Stimulated activated CD8-positive, alpha-beta memory T cell treated with anti-CD3 and anti-CD28 coated beads, Interleukin-2, amount 100 ng/mL, for 48 hours (primary cell): ENCODE measurements around the gene ANKRD13D.
A peak's percentile ranks its signal among the peaks of the same experiment; 100 is the strongest.
"Not testable (repeated sequence)": the region's sequence is repeated elsewhere in the genome, so short reads cannot be mapped to it uniquely, and the experiment has no call there.

ENCODE experiments used
- DNase-seq, 2 donors: peaks; one replicate each; pipeline ENCODE4 v3.0.0-alpha.2; 2020; ENCODE audit warnings: low read depth in 2 of 2

Gene ANKRD13D

DNA sequence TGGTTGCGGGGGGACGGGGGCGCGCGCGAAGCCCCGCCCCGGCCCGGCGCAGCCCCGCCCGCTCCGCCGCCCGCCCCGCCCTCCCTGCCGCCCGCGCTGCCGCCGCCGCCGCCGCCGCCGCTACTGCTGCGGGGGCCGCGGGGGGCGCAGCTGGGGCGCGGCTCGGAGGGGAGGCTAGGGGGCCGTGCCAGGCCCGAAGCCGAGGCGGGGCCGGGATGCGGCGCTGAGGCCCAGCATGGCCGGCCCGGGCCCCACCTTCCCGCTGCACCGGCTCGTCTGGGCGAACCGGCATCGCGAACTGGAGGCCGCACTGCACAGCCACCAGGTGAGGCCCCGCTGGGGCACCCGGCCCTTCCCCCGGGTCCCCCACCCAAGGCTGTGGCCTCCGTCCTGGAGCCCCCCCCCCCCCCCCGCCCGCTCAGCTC is at the start of gene ANKRD13D:
TSS of gene ANKRD13D (plus strand) at position 78 of the 425 bp plus-strand sequence. CDS start at position 236, 158 bp downstream.
- no peak for DNase-seq

DNA sequence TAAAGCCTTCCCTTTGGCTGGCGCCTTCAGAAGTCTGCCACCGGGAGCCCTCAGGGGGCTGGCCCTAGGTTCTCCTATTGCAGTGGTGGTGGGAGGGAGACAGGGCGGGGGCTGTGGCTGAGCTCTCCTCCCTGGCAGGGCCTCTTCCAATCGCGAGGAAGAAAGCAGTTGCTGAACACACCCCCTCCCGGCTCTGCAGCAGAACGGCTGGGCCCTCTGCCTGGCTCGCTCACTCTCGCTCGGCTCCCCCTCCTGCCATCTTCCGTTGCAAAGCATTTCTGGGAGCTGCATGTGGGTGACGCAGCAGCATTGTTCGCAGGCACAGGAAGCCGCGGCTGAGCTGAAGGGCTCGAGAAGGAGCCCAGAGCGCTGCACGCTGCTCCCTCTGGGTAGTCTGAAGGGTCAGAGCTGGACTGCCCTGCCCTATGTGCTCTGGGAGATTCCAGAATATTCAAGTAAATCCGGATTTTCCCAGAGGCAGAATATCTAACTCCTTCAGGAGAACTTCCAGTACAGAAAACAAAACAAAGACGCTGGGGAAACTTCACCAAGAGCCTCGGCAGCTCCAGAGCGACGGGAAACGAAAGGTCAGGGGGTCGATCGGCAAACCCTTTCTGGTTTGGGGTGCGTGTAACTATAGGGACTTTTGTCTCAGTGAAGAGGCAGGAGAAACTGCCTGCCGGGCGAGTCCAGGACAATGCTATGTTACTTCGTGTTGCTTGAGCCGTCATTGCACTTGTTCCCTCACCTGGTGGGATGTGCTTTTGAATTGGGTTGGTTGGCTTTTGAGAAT is 49.1 kb upstream of the ANKRD13D start:
- DNase-seq: peak; percentile 91 to 93

DNA sequence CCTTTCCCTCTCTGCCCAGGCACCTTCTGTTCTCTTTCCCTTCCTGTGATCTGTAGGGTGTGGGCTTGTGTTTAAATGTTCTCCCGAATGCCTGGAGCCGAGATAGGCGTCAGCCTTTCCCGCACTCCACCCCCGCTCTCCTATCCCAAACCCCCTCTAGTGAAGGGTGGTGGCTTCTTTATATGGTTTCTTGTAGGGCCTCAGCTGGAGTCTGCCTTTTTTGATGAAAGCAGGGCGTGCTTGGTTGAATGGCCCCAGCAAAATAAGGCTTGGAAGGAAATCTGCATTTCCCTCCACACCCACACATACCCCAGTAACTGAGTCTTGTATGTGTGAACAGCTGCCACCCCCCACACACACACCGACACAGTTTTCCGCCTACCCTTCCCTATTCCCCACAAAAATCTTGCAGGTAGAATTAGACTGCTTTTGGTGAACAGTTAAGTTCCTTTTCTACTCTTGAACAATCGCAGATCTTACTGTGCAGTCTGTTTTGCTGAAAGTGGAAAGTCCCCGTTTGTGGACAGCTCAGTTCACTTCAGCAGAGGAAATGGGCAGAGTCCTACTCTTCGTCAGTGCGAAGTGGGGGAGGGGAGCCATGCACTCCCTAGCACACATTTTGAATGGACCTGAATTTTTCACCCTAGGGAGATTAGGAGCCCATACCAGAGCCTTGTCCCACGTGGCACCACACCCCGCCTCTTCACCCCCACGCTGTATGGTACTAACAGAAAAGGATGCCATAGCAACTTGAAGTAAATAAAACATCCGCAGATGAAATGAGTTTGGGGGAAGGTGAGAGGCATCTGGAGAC is 48.3 kb upstream of the ANKRD13D start:
- peak; percentile 68 to 69 for DNase-seq

DNA sequence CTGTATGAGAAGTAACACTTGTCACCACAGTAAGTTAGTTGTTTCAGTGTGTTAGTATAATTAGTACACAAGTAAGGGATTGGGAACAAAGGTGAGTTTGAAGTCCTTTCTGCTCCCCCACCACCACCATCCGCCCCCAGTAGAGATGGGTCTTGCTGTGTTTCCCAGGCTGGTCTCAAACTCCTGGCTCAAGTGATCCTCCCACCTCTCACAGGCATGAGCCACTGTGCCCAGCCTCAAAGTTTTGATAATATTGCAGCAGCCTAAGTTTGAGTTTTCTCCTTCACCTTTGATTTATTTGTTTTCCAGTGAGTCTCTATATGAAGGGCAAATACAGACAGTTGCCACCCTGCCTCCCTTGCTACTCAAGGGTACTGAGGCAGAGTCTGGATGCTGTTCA is 46.6 kb upstream of the ANKRD13D start:
- DNase-seq: no peak

DNA sequence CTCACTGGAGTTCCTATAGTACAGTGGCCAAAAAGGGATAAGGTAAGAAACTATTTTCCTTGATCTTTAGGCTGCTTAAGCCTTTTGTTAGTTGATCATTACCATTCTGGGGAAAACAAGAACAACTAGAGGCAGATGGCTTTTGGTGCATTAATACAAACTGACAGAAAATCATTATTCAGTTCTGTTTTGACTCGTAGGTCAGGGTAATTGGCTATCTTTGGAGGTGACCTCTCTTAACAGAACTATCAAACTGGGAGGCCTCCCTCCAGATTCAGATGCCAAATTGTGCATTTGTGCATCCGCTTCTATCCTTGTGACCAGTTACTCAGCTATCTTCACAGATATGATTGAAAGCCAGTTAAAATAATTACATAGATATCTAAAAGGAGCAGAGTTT is 46.1 kb upstream of the ANKRD13D start:
- DNase-seq: no peak

DNA sequence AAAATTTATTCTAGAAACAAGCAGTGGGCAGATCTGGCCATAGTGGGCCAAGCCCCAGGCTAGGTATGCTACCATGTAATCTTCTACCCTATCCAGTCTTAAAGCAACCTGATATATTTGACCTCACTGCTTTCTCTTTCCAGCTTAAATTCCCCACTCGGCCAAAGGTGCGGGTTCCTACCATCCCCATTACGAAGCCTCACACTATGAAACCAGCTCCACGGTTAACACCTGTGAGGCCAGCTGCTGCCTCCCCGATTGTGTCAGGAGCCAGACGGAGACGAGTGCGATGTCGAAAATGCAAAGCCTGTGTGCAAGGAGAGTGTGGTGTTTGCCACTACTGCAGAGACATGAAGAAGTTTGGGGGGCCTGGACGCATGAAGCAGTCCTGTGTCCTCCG is 44.1 kb upstream of the ANKRD13D start:
- no peak for DNase-seq

DNA sequence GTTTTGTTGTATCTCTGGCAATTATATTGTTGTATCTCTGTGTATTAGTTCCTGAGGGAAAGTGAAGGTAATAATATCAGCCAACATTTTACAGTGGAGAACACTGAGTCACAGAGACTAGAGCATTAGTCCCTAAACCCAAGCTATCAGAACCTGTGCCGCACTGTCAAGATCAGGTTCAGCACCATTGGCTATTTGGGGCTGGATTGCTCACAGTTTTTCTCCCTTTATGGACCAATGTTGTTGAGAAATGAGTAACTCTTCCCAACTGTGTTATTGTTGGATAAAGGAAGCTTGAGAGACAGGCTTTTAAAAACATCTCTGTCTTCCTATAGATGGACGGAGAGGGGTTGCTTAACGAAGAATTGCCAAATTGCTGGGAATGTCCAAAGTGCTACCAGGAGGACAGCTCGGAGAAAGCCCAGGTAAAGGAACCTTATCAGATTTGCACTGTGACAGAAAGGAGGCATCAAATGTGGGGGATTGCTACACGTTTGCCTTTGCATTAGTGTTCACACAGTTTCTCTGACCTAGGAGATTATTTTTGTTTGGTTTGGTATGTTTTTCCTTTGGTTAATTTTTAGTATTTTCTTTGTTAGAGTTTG is 41.1 kb upstream of the ANKRD13D start:
- no peak for DNase-seq

DNA sequence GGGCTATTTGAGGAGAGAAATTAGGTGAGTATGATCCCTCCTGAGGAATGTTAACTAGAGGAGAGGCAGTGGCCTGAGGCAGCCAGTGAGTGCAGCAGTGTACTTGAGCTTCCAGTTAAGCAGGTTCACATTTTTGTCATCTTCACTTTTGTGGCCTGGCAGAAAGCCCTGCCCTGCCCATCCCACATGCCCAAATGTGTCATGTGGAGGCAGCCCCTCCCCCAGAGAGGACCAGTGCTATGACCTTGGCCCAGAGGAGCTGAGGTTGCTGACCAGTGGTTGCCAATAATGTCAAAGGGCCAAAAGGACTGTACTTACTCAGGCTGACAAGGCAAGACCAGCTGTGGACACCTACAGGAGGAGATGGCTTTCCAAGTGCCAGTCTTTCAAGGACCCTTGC is 40.5 kb upstream of the ANKRD13D start:
- DNase-seq: no peak

DNA sequence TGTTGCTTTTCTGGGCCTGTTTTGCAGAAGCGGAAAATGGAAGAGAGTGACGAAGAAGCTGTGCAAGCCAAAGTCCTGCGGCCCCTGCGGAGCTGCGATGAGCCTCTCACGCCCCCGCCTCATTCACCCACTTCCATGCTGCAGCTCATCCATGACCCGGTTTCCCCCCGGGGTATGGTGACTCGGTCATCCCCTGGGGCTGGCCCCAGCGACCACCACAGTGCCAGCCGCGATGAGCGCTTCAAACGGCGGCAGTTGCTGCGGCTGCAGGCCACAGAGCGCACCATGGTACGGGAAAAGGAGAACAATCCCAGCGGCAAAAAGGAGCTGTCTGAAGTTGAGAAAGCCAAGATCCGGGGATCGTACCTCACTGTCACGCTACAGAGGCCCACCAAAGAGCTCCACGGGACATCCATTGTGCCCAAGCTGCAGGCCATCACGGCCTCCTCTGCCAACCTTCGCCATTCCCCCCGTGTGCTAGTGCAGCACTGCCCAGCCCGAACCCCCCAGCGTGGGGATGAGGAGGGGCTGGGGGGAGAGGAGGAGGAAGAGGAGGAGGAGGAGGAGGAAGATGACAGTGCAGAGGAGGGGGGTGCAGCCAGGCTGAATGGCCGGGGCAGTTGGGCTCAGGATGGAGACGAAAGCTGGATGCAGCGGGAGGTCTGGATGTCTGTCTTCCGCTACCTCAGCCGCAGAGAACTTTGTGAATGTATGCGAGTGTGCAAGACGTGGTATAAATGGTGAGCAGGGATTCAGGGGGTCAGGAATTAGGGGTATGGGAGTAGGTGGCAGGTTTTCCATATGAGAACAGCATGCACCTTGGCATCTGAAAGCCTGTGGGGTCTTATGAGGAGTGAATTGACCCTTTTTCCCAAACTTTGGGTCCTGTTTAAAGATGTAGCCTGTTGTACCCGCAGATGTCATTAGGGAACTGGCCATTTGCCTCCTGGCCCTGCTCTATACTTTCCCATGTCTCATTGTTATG is 38.8 kb upstream of the ANKRD13D start:
- no peak for DNase-seq

DNA sequence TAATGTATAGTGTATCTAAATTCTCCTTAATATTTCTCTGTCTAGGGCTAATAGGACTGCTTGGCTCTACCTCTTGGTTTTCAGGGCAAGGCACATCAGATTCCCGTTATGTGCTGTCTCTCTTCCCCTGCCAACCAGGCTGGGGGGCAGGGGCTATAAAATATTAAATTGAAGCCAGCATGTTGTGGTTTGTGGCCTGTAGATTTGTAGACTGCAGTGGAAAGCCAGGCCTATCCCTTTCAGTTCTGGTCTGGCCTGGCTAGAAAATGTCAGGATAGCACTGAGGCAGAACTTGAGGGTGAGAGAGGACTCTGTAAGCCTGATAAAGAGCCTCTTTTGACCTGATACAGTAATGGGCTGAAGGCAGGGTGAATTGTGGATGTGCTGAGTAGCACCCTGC is 37.3 kb upstream of the ANKRD13D start:
- DNase-seq: no peak

DNA sequence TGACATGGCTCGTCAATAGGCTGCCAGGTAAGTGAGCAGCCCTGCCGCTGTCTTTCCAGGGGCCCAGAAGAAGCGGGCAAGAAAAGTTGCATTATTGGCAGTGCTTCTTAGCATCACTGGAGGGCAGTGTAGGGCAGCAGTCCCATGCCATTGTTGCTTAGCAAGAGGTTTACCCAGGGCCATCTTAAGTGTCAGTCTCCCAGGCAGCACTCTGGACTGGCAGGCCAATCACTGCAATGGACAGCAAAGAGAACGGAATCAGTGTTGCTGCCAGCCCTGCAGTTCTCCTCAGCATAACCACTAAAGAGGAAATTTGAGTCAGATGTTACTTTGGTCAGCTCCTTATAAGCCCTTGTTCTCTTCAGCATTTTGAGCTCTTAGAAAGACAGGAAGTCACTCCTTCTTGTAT is 36.3 kb upstream of the ANKRD13D start:
- no peak for DNase-seq

DNA sequence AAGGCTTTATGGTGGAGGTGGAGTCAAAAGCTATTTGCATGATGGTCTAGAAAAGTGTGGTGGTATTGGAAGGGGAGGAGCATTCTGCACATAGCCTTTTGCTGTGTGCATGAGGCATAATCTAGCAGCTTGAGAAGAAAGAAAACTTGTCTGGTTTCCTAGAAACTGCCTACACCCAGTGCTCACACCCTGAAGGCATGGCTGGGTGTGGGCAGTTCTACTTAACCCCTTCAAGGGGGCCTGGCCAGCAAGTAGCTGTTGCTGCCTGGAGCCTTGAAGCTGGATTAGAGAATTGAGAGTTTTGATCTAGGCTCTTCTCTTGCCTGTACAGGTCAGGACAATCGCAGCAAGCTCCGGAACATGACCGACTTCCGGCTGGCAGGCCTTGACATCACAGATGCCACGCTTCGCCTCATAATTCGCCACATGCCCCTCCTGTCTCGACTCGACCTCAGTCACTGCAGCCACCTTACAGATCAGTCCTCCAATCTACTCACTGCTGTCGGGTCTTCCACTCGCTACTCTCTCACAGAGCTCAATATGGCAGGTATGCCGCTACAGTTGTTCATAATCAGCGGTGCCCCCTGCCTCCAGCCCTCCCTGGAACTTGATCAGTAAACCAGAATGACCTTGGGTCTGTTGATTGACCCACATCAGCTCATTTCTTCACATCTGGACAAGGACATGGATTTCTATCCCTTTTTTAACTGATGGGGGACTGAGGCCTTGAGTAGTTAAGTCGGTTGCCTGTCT is 35.1 kb upstream of the ANKRD13D start:
- DNase-seq: no peak

DNA sequence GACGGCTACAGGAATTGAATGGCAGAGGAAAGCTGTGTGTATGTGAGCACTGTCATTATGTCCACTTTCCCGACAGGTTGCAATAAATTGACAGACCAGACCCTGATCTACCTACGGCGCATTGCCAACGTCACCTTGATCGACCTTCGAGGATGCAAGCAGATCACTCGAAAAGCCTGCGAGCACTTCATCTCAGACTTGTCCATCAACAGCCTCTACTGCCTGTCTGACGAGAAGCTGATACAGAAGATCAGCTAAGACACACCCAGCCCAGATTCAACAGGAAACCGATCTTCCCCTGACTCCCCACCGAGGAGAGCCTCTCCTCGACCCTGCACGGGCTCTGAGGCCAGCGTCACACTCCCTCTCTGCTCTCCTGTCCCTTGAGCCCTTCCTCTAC is 34.3 kb upstream of the ANKRD13D start:
- no peak for DNase-seq

DNA sequence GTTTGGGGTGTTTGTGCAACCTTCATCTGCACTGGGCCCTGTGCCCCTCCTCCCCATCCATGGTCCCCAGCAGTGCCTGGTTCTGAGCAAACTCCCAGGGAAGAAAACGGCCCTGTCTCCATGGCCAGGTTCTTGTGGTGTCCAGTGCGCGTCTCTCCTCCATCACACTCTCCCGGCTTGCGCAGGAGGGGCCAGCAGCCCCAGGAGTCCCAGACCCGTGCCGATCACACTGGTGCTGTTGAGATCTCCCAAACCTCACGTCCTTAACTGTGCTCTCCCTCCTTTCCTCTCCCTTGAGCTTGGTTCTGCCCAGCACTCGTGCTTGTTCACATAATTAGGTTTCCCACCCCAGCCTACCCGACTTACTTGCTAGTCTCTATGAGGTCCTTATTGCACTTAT is 33.8 kb upstream of the ANKRD13D start:
- DNase-seq: no peak

DNA sequence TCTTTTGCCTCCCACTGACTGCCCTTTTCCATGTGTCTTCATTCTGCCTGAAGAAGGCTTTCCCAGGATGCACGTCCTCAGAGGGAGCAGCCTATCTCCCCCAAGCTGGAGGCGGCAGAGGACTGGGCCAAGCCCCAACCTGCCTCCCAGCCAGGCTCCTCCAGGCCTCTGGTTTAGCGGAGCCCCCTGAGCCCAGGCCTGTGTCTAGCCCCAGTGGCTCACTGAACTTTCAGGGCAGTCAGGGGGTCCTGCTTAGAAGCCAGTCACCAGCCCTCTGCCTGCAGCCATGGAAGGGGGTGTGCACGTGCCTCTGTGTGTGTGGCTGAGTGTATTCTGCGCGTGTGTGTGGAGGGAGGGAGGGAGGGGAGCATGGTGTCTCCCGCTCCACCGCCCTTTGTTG is 33.2 kb upstream of the ANKRD13D start:
- DNase-seq: no peak

DNA sequence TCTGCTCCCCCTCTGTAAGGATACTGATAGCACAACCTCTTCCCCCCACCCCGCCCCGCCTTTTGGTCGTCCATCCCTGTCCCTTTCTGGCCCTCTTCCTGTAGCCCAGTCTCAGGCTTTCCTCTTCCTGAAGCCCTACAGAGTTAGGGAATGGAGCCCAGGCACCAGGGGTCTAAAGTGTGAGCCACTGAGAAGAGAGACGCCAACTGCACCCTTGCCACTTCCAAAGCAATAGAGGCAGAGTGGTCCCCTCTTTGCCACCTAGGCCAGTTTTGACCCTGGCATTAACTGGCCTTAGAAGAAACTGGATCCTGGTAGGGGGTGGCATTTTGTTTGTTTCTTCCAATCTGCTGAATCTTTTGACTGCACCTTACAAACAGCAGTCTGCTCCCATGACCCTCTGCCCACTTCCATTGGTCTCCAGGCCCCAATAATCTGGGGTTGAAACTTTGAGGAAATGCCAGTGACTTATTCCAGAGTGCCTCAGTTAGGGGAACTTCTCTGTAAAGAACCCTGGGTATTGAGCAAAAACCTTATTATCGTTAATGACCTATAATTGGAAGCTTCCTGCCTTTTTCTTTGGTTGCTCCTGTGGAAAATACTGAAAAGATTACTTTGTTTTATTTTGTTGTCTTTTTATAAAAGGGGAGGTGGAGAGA is 32.5 kb upstream of the ANKRD13D start:
- DNase-seq: no peak

DNA sequence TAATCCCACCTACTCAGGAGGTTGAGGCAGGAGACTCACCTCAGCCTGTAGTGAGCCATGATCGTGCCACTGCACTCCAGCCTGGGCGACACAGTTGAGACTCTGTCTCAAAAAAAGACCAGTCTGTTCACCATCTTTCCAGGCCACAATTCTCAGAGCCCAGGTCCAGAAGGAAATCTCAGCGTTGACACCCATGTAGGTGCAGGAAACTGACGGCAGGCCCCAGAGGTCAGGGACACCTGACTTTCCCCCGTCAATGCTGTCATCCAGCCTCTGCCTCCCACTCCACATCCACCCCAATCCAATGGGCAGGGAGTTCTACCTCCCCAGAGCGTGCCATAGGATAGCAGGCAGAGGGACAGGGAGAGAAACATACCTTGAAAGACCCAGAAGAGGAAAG is 28.7 kb upstream of the ANKRD13D start:
- DNase-seq: no peak

DNA sequence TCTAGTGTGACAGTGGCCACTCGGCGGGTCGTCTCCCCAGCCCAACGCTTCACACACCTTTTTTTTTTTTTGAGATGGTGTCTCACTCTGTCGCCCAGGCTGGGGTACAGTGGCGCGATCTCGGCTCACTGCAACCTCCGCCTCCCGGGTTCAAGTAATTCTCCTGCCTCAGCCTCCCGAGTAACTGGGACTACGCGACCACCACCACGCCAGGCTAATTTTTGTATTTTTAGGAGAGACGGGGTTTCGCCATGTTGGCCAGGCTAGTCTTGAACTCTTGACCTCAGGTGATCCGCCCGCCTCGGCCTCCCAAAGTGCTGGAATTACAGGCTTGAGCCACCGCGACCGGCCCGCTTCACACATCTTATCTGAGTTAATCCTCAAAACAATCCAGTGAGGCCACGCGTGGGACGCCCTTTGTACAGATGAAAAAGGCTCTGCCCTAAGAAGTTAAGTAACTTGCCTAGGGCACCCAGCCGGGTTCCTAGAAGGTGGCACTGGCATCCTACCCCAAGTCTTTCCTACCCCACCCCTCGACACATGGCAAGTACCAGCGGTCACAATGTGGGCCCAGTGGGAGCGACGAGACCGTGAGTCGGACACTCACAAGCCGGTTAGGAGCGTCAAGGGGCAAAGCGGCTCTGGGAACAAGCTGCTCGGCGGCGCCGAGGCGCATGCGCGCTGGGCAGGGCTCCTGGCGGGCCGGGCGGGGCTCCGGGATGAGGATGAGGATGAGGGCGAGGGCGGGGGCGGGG is 28.0 kb upstream of the ANKRD13D start:
- DNase-seq: not testable (repeated sequence)

DNA sequence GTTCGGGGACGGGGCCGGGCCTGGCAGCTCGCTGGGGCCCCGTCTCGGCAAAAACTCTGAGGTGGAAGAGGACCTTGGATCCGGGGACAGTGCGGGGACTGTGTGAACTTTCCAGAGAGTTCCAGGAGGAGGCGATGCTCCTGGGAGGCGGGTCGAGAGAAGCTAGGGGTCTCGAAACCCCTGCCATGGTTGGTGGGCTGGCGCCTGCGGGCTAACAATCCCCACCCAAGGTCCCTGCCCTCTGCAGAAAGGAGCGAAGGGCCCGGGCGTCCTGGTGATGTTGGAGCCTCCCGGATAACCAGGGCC is 27.5 kb upstream of the ANKRD13D start:
- DNase-seq: no peak
